Measurements from ENCODE around the gene COG5.

DNA sequence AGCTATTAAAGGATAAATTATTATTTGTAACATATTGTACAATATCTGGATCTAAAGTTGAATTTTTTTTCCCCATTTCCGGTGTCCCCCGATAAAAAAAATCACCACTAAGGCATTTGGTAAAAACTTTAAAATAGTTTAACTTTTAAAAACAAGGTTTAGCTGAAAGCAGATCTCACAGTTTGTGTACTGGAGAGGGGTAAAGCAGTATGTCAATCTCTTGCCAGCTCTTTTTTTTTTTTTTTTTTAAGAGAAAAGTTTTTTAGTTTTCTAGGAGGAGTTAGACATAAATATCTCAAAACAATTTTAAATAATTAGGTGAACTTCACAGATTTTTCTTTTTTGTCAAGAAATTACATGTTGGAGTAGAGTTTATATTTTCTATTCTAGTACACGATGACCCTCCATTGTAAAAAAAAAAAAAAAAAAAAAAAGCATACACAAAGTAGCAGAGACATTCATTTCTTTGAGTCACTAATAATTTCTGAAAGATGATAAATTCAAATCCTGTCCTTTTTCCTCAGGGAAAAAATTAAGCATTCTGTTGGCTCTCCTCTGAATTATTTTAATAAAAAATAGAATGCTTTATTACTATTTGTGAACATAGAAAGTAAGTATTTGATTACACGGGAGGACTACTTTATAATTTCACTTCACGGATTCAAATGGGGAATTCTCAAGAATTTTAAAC, 396.8 kb downstream of the COG5 start:
- no peak for TF ChIP-seq TCF4 (CRISPR knock-in tag; IDR thresholded peaks at IDR 0.05; ENCODE audit: borderline replicate concordance)
- no peak for TF ChIP-seq ESRRG (CRISPR knock-in tag; IDR thresholded peaks at IDR 0.05)
